Glomerular visceral epithelial cell (primary cell): Measurements from ENCODE around the gene GAD1.

ENCODE experiments used
- DNase-seq: peaks from one replicate; pipeline ENCODE4 v3.0.0-alpha.2; 2016; ENCODE audit errors: extremely low spot score

The GAD1 gene

DNA sequence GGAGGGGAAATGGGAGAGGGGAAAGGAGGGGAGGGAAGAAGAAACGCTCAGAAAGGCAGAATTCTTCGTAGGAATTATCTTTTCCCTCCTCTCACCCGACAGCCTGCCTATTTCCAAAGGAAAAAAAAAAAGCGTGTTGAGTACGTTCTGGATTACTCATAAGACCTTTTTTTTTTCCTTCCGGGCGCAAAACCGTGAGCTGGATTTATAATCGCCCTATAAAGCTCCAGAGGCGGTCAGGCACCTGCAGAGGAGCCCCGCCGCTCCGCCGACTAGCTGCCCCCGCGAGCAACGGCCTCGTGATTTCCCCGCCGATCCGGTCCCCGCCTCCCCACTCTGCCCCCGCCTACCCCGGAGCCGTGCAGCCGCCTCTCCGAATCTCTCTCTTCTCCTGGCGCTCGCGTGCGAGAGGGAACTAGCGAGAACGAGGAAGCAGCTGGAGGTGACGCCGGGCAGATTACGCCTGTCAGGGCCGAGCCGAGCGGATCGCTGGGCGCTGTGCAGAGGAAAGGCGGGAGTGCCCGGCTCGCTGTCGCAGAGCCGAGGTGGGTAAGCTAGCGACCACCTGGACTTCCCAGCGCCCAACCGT, at the start of gene GAD1:
GAD1 (plus strand) TSS at position 384 of the 589 bp plus-strand sequence. CDS start 1,705 bp downstream, outside the sequence.
- peak; percentile 81 for DNase-seq

DNA sequence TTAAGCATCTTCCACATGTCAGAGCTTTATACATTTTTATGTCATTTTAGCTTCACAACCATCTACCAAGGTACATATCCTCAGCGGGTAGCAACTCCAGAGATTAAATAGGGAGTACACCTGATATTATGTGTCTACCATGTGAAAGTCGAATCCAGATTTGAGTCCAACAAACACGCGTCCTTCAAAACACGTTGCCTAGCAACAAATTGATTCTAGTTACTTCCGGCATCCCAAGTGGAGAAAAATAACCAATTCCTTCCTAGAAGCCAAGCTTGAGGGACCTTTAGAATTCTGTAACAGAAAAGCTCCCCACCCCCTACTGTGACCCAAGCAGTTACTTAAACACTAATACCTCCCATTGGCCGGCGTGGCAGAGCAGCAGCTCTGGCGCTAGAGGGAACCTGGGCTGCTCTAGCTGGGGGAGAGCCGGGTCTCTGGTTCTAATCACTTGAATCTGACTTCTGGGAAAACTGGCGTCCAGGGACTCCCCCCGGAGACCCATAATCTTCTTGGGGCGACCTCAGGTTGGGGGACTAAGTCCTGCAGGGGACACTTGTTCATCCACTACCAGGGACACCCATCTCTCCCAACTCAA, 46.6 kb upstream of the GAD1 start, which contains the start of gene ERICH2:
ERICH2 (plus strand) TSS at position 371 of the 598 bp plus-strand sequence. CDS start 304 bp downstream, outside the sequence.
- DNase-seq = peak; percentile 50

DNA sequence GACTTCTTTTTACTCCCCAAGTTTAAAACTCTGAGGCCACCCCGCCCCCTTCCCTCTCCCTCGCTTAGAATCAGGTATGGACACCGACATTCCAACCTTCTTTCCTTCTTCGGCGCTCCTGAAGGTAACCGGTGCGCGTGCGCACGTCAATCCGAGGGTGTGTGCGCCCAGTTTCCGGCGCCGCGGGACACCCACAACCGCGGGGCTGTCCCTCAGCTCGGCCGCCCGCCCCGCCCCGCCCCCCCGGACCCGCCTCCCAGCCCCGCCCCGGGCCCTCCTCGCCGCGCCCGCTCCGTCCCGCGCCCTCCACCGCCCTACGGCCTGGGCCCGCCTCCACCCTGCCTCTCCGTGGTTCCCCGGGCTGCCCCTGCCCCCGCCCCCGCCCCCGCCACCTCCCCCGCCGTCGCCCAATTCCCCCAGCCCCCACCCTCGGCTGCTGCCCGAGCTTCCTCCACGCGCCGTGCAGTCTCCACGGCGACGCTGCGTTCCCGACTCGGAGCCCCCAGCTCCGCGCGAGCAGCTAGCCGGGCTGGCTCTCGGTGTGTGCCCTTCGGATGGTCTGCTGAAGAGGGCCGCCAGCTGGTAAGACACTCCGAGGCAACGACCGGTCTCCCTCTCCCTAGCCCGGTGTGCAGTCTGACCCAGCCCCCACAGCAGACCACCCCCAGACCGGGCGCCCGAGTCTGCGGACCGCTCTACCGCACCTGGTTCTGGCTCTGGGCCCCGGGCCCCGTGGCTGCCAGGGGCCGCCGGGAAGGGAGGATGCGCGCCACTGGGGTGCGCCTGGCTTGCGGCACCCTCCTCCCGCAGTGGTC, 45.9 kb upstream of the GAD1 start:
- DNase-seq = peak; percentile 85

GRCh38 chr2:170771421-170771937, 45.2 kb upstream of the GAD1 start:
- DNase-seq = no peak

GRCh38 chr2:170772295-170772694, 44.4 kb upstream of the GAD1 start:
- DNase-seq = no peak

- no peak for DNase-seq
Measured at GRCh38 chr2:170774074-170774473, 42.6 kb upstream of the GAD1 start.

- no peak for DNase-seq
Measured at GRCh38 chr2:170778900-170779299, 37.8 kb upstream of the GAD1 start.

- DNase-seq = no peak
Measured at GRCh38 chr2:170779304-170779703, 37.4 kb upstream of the GAD1 start.

DNA sequence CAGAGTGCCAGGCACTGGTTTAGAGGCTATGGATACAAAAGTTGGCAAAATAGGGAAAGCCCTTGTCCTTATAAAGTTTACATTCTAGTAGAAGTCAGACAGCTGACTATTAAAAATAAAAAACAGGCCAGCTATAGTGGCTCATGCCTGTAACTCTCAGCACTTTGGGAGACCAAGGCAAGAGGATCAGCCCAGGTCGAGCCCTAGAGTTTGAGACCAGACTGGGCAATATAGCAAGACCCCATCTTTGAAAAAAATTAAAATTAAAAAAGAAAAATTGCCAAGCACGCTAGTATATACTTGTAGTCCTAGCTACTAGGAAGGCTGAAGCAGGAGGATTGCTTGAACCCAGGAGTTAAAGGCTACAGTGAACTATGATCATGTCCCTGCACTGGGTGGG, 34.0 kb upstream of the GAD1 start:
- no peak for DNase-seq

DNA sequence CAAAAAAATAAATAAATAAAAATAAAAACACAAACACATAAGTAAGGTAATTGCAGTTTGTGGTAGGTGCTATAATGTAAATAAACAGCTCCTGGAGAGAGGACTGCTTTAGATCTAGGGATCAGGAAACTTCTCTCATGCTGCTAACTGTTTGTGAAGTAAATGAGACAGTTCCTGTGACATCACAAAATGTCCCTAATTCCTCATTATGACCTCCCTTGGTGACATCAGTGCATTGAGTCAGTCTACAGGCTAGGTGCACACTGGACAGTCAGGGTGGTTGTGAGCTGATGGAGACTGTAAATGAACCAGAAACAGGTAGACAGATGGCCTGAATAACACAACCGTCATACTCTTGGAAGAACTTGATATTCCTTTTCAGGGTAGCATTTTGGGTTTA, 33.1 kb upstream of the GAD1 start:
- no peak for DNase-seq

DNA sequence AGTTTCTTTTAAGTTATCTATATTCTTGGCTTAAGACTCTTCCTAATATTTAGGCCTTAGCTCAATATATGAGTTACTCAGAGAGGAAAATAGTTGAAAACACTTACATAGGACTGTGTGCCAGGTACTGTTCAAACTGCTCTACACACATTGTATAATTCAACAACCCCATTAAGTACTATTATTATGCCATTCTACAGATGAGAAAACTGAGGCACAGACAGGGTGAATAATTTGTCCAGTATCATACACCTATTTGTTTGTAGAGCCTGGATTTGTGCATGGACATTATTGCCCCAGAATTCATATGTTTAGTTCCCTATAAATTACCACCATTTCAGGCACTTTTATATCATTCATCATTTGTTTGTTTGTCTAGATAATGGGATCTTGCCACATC, 17.7 kb upstream of the GAD1 start:
- DNase-seq = no peak

GRCh38 chr2:170806548-170806947, 10.1 kb upstream of the GAD1 start:
- no peak for DNase-seq

- DNase-seq = peak; percentile 72
Measured at GRCh38 chr2:170812710-170813600, 3.7 kb upstream of the GAD1 start.

- peak; percentile 38 for DNase-seq
Measured at GRCh38 chr2:170813611-170814532, 2.8 kb upstream of the GAD1 start.

DNA sequence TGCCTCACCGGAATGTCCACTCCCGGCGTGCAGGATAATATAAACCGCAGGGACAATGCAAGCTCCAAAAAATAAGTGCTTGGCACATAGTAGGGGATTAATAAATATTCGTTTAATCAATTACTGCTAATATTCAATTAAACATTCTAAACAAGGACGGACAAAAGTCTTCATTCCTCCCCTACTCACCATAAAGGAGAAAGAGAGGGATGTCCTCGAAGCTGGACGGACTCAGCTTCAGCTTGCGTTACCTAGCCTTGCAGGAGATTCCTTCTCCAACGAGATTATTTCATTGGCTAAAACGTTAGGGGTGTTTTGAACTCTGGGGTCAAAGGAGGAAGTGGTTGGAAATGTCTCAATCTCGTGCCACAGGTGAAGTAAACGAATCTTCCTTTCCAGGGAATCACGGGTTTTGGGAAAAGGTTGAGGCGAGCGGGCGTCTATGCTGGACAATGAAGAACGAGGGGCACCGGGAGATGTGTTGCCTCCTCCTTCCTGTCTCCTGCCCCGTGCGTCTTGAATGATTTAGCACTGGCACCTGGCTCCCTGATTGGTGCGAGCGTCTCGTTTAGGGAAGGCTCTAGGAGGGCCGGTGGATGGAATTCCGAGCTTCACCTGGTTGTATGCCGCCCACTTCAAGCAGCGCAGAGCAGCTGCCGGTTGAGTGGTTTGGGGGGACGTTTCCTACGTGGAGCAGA, 2.0 kb upstream of the GAD1 start:
- no peak for DNase-seq

DNA sequence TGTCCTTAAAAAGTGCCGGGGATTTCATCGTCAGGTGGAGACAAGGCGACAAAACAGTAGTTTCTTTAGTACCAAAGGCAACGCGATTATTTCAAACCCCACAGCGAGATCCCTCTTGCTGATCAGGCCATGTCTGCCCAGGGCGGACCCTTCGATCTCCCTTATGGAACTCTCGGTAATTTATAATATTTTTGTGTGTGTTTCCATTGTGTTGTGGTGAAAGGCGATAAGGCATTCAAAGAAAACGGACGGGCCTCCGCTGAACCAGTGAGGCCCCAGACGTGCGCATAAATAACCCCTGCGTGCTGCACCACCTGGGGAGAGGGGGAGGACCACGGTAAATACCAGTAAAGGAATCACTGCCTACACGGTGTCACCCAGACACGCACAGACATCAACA, 1.4 kb upstream of the GAD1 start:
- DNase-seq = no peak

DNA sequence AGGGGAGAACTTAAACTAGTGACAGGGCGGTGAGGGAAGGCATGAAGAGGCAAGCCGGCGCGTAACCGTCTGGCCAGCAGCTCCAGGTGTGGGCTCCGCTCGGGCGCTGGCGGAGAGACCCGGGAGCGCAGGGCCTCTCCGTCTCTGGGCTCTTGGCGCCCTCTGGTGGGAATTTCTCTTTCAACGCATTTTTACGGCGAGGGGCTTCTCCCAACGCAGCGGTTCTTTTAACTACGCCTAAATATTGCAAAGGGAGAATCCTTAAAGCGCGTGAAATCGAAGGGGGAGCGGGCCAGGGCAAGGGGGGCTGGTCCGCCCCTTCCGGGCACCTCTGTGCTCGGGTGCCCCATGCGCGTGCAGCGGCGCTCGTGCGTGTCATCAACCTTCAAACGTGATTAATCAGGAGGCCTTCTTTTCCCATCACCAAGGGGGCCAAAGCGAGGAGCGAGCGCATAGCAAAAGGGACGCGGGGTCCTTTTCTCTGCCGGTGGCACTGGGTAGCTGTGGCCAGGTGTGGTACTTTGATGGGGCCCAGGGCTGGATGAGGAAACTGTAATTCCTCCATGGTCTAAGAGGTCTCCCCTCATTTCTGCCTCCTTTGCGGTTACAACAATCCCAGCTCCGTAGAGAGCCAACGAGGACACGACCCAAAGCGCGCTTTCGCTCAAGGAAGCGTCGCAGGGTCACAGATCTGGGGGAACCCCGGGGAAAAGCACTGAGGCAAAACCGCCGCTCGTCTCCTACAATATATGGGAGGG, 762 bp upstream of the GAD1 start:
- peak; percentile 70 for DNase-seq

DNA sequence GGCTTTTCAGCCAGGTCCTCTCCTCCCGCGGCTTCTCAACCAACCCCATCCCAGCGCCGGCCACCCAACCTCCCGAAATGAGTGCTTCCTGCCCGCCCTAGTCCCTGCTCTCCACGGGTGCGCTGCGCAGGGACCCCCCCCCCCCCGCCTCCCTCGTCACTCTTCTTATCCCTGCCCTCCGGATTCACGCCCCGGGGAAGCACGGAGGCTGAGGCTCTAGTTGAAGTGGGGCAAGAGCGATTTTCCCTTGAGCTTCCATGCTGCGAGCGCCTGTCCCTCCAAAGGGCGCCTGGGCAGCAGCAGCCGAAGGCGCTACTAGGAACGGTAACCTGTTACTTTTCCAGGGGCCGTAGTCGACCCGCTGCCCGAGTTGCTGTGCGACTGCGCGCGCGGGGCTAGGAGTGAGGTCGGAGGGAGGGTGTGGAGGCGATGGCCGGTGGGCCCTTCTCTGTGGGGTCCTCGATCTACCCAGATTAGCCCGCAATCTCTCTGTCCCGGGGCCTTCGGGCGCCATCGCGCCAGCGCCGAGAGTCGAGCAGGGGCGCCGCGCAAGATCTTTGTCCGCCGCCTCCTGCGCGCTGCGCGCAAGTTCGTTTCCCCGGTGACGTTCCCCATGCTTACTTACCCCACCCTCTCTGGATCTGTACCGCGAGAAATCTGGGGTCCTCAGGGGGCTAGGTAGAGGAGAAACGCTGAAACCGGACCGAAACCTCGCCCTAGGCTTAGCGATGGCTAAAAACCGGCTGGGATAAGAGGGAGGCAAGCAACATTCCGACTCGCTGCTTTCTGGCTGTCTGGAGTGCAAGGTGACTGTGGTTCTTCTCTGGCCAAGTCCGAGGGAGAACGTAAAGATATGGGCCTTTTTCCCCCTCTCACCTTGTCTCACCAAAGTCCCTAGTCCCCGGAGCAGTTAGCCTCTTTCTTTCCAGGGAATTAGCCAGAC, 677 bp downstream of the GAD1 start:
- peak; percentile 42 for DNase-seq
